Lung (tissue), 12 donors: ENCODE data around the gene PITPNB. TPM values are rescaled to one million over a fixed set of nuclear protein-coding genes. Genes with fewer than 3 reads are reported as not detected.

Experiments used
- ATAC-seq: fragments of 200-7000 bp; cut with Tn5 transposase; one replicate; pipeline ENCODE4 v1.9.1; 2020; ENCODE audit warnings: moderate number of reproducible peaks; ENCODE audit not compliant: insufficient read depth, low FRiP score
- DNase-seq, 3 donors: peaks; one replicate each; pipeline ENCODE4 v3.0.0-alpha.2; 2013 to 2017
- H3K27ac ChIP-seq, 2 donors: one replicate each; pipeline ENCODE4 v1.5.1; 2013; ENCODE audit warnings: mild to moderate bottlenecking in 2 of 2, moderate library complexity in 2 of 2, control low read depth in 1 of 2, inconsistent platforms in 1 of 2, low read depth in 1 of 2, low read length in 1 of 2
- H3K27me3 ChIP-seq, 3 donors: one replicate each; pipeline ENCODE4 v1.5.1; 2013; ENCODE audit warnings: low read length in 2 of 3; ENCODE audit not compliant: control insufficient read depth in 3 of 3, insufficient read depth in 3 of 3
- H3K36me3 ChIP-seq, 4 donors: one replicate each; pipeline ENCODE4 v1.5.1; 2013; ENCODE audit warnings: low read length in 4 of 4, mild to moderate bottlenecking in 1 of 4, moderate library complexity in 1 of 4; ENCODE audit not compliant: control insufficient read depth in 4 of 4, insufficient read depth in 4 of 4
- H3K4me1 ChIP-seq, 5 donors: one replicate each; pipeline ENCODE4 v1.5.1; 2013; ENCODE audit warnings: low read length in 5 of 5, mild to moderate bottlenecking in 2 of 5, moderate library complexity in 1 of 5; ENCODE audit not compliant: control insufficient read depth in 5 of 5, insufficient read depth in 5 of 5
- H3K4me3 ChIP-seq: one replicate; pipeline ENCODE4 v1.5.1; 2013; ENCODE audit warnings: mild to moderate bottlenecking, control low read depth, moderate library complexity
- H3K9ac ChIP-seq, 2 donors: one replicate each; pipeline ENCODE4 v1.5.1; 2013; ENCODE audit warnings: low read length in 2 of 2, control low read depth in 1 of 2; ENCODE audit not compliant: insufficient read depth in 1 of 2
- H3K9me3 ChIP-seq, 4 donors: one replicate each; pipeline ENCODE4 v1.5.1; 2013; ENCODE audit warnings: low read length in 3 of 4, mild to moderate bottlenecking in 1 of 4, moderate library complexity in 1 of 4; ENCODE audit not compliant: control insufficient read depth in 4 of 4, insufficient read depth in 3 of 4
- CTCF ChIP-seq: IDR thresholded peaks from 2 replicates; pipeline ENCODE4 v1.5.1; 2012; ENCODE audit warnings: mild to moderate bottlenecking; ENCODE audit errors: control extremely low read depth, extremely low read depth
- WGBS, 2 donors: extraction: QIAGEN DNeasy Blood & Tissue Kit; methylation state at CpG; one replicate each; pipeline ENCODE4 v1.1.7; 2013; 5-methylcytosine and 5-hydroxymethylcytosine counted together
- polyA plus RNA-seq, 2 donors: library from polyadenylated mRNA; stranded (reverse); fragments of 200-250 nt; gene quantifications; one replicate each; pipeline ENCODE4 v1.2.1, GENCODE V29; 2013
- total RNA-seq, 2 donors: library from RNA; depleted of rRNA in 1 of 2; stranded (reverse); fragments of >200 nt in 1 of 2; gene quantifications; one replicate each; pipeline ENCODE4 v1.2.1, GENCODE V29; 2014 to 2021
- donor health status: control.
- donor health status: control.
- donor health status: Bipolar disorder and iron deficiency.
- donor health status: healthy.
- donor health status: DM: yes; HTN: yes; CAD: no.

Gene PITPNB
- total and polyA plus RNA-seq, 4 donors = 19.2 to 73.5 (median 37.5) TPM

GRCh38 chr22:27886843-27887151 is 32.3 kb downstream of the PITPNB start:
- Histone ChIP-seq H3K4me3 (no peak overlapping the region), H3K36me3 (peaks cover 15 to 28% (median 24%) of the 10 kb centered on the region in 4 donors), H3K27me3 (no peaks in the 10 kb centered on the region), H3K9me3 (peaks cover 0 to 2% (median 0%) of the 10 kb centered on the region in 4 donors), H3K4me1 (peaks cover 0 to 37% (median 15%) of the 10 kb centered on the region in 5 donors), H3K9ac (no peak overlapping the region), H3K27ac (peak overlapping the region in 1 of 2 donors; percentile 49)
- no peak for TF ChIP-seq CTCF
- DNase-seq (no peak), ATAC-seq (no peak)

GRCh38 chr22:27885977-27886842 is 32.8 kb downstream of the PITPNB start:
- Histone ChIP-seq H3K27ac (peak overlapping the region in 1 of 2 donors; percentile 16), H3K4me1 (peaks cover 0 to 43% (median 19%) of the 10 kb centered on the region in 5 donors), H3K9ac (no peak overlapping the region), H3K27me3 (no peaks in the 10 kb centered on the region), H3K4me3 (no peak overlapping the region), H3K9me3 (peaks cover 0 to 2% (median 0%) of the 10 kb centered on the region in 4 donors), H3K36me3 (peaks cover 9 to 24% (median 21%) of the 10 kb centered on the region in 4 donors)
- ATAC-seq (no peak), DNase-seq (peak; percentile 41 to 71 (median 58))
- WGBS, 2 donors = 65 to 80% methylated on average over 3 of the region's 3 CpGs
- TF ChIP-seq CTCF = peak; percentile 68

GRCh38 chr22:27883656-27884350 is 35.3 kb downstream of the PITPNB start:
- no peak for DNase-seq
- Histone ChIP-seq H3K27me3 (no peaks in the 10 kb centered on the region), H3K4me3 (no peak overlapping the region), H3K36me3 (peaks cover 0 to 16% (median 11%) of the 10 kb centered on the region in 4 donors), H3K9me3 (peaks cover 0 to 2% (median 0%) of the 10 kb centered on the region in 4 donors), H3K27ac (no peak overlapping the region), H3K4me1 (peaks cover 0 to 46% (median 22%) of the 10 kb centered on the region in 5 donors), H3K9ac (no peak overlapping the region)
- no peak for TF ChIP-seq CTCF
- 88% methylated on average over 5 of the region's 5 CpGs for WGBS, 2 donors
- no peak for ATAC-seq
